ENCODE data around the gene NCAPG2.

DNA sequence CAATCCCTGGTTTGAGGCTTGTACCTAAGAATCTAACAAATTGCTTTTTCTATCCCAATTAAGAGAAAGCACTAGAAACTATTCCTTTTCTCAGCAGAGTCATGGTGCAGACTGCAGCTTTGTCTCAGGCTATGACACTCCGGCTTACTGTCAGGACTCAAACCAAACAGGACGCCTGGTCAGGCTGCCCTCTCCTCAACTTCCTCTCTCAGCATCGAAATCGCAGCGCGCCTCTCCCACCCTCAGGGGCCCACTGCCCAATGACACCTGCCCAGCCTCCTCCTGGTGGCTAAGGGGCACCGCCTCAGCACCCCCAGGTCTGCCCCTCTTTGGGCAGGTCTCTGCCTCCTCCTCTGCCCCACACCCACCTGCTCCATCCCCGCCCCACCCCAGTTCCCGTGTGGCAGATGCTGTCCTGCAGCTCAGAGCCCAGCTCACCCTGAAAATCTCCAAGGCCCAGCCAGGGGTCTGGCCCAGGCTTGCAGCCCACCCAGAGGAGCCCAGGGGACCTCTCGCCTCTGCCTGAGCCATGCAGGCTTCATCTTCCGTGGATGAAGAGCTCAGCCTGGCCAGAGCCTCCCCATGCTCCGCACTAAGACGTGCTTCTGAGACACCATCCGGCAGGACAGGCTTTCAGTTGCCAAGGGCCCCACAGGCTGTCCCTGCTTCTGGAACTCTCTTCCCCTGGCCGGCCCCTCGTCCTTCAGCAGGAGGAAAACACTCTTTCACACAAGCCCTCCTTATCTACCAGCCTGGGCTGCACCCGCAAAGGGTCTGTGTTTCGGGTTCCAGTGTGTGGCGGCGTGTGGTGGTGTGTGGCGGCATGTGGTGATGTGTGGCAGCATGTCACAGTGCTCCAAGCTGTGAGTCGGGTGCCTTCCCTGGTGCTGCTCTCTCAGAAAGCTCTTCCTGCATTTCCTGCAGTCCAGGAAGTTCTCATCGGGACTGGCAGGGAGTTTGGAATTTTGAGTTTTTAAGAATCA lies 100.5 kb downstream of the NCAPG2 start:
- TF ChIP-seq EZH2 (IDR thresholded peaks at IDR 0.05; ENCODE audit: low read depth), result no peak
- TF ChIP-seq CTCF (conservative IDR thresholded peaks at IDR 0.05), result no peak
